ENCODE measurements around the gene TXNDC17. TPM values are rescaled to one million over a fixed set of nuclear protein-coding genes. Genes with fewer than 3 reads are reported as not detected.

Gene TXNDC17
- total and polyA plus RNA-seq, 9 of the 15 experiments (the other 6 are each of a cell fraction or from before 2014, with no cell fraction given): 108 to 759 (median 179) TPM

DNA sequence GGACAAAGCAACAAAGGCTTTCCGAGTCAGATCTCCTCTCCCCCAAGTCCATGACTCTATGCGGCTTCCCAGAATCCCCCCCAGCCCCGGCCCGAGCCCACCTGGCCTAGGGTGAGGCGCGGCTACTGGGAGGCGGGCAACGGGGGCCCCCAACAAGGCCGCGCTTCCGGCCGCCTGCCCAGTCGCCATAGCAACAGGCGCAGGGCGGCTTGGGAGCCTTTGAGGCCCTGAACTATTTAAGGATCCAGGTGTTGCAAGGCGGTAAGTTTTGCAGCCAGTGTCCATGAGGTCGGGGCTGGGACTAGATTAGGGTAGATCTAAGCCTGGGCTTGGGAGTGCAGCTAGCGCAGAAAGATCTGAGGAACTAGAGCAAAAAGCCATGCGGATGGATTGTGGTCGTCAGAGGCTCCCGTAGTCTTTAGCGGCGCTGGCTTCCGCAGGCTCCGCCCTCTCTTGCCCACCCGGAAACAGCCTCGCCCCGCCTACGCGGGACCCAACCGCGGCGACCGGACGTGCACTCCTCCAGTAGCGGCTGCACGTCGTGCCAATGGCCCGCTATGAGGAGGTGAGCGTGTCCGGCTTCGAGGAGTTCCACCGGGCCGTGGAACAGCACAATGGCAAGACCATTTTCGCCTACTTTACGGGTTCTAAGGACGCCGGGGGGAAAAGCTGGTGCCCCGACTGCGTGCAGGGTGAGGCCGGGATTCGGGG lies at the start of gene TXNDC17, which contains the start of gene KIAA0753 (continued):
- TF ChIP-seq ETS1 (conservative IDR thresholded peaks at IDR 0.05; ENCODE audit: control insufficient read depth, low read depth, low read length) (peak; percentile 56), MCM3 (IDR thresholded peaks at IDR 0.05) (no peak), NUFIP1 (IDR thresholded peaks at IDR 0.05; ENCODE audit: partially characterized antibody) (no peak), RHOXF2B (CRISPR knock-in tag; conservative IDR thresholded peaks at IDR 0.05) (no peak), MXD1 (CRISPR knock-in tag; IDR thresholded peaks at IDR 0.05; ENCODE audit: borderline replicate concordance, poor library complexity, severe bottlenecking) (no peak), CBX8 (IDR thresholded peaks at IDR 0.05; ENCODE audit: borderline replicate concordance, extremely low read depth, low read depth, low read length, poor library complexity, severe bottlenecking) (no peak), KHSRP (IDR thresholded peaks at IDR 0.05) (no peak), ZNF830 (CRISPR knock-in tag; IDR thresholded peaks at IDR 0.05) (no peak), EWSR1 (IDR thresholded peaks at IDR 0.05; ENCODE audit: borderline replicate concordance, low read depth, partially characterized antibody) (no peak), SPI1 (IDR thresholded peaks at IDR 0.05; ENCODE audit: borderline replicate concordance, low read depth, low read length) (no peak), ZNF57 (CRISPR knock-in tag; IDR thresholded peaks at IDR 0.05) (no peak), ZNF121 (CRISPR knock-in tag; conservative IDR thresholded peaks at IDR 0.05) (no peak), SREBF1 (IDR thresholded peaks at IDR 0.05; ENCODE audit: borderline replicate concordance, low read depth, low read length) (no peak), RBM25 (IDR thresholded peaks at IDR 0.05; ENCODE audit: low read depth, low read length, severe bottlenecking) (no peak), SMAD4 (CRISPR knock-in tag; conservative IDR thresholded peaks at IDR 0.05) (no peak), BMI1 (IDR thresholded peaks at IDR 0.05; ENCODE audit: low read length) (peak; percentile 77), HNRNPK (IDR thresholded peaks at IDR 0.05; ENCODE audit: low read depth, low read length, poor library complexity, severe bottlenecking) (no peak), ZZZ3 (IDR thresholded peaks at IDR 0.05) (peak; percentile 82)
- TF ChIP-seq, protein P1, sequence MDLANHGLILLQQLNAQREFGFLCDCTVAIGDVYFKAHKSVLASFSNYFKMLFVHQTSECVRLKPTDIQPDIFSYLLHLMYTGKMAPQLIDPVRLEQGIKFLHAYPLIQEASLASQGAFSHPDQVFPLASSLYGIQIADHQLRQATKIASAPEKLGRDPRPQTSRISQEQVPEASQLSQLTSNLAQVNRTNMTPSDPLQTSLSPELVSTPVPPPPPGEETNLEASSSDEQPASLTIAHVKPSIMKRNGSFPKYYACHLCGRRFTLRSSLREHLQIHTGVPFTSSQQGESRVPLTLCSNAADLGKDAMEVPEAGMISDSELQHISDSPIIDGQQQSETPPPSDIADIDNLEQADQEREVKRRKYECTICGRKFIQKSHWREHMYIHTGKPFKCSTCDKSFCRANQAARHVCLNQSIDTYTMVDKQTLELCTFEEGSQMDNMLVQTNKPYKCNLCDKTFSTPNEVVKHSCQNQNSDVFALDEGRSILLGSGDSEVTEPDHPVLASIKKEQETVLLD (IDR thresholded peaks at IDR 0.05): no peak
- TF ChIP-seq, protein P2, sequence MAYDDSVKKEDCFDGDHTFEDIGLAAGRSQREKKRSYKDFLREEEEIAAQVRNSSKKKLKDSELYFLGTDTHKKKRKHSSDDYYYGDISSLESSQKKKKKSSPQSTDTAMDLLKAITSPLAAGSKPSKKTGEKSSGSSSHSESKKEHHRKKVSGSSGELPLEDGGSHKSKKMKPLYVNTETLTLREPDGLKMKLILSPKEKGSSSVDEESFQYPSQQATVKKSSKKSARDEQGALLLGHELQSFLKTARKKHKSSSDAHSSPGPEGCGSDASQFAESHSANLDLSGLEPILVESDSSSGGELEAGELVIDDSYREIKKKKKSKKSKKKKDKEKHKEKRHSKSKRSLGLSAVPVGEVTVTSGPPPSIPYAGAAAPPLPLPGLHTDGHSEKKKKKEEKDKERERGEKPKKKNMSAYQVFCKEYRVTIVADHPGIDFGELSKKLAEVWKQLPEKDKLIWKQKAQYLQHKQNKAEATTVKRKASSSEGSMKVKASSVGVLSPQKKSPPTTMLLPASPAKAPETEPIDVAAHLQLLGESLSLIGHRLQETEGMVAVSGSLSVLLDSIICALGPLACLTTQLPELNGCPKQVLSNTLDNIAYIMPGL (CRISPR knock-in tag; IDR thresholded peaks at IDR 0.05): no peak
- TF ChIP-seq, protein P3, sequence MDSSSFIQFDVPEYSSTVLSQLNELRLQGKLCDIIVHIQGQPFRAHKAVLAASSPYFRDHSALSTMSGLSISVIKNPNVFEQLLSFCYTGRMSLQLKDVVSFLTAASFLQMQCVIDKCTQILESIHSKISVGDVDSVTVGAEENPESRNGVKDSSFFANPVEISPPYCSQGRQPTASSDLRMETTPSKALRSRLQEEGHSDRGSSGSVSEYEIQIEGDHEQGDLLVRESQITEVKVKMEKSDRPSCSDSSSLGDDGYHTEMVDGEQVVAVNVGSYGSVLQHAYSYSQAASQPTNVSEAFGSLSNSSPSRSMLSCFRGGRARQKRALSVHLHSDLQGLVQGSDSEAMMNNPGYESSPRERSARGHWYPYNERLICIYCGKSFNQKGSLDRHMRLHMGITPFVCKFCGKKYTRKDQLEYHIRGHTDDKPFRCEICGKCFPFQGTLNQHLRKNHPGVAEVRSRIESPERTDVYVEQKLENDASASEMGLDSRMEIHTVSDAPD (CRISPR knock-in tag; IDR thresholded peaks at IDR 0.05): no peak

Measured in K562 (cell line).